WTC11 (cell line): ENCODE data around the gene ZSWIM6.

Experiments used
- GABPB1 ChIP-seq: sonication (generic); formaldehyde crosslinking; IDR thresholded peaks from 2 replicates; pipeline ENCODE4 v1.8.1; 2023; ENCODE audit warnings: mild to moderate bottlenecking, missing genetic modification reagents
- SMAD4 ChIP-seq: sonication (generic); formaldehyde crosslinking; IDR thresholded peaks from 2 replicates; pipeline ENCODE4 v1.8.0; 2022; ENCODE audit warnings: mild to moderate bottlenecking, missing genetic modification reagents
- TF ChIP-seq, protein P1 (sequence below): sonication (generic); formaldehyde crosslinking; IDR thresholded peaks from 2 replicates; pipeline ENCODE4 v1.8.0; 2023; ENCODE audit warnings: missing genetic modification reagents, mild to moderate bottlenecking, borderline replicate concordance
- TF ChIP-seq, protein P2 (sequence below): fragments of 200-600 bp; IDR thresholded peaks from 2 replicates; pipeline ENCODE4 v1.8.0; 2022; ENCODE audit warnings: antibody characterized with exemption

DNA sequence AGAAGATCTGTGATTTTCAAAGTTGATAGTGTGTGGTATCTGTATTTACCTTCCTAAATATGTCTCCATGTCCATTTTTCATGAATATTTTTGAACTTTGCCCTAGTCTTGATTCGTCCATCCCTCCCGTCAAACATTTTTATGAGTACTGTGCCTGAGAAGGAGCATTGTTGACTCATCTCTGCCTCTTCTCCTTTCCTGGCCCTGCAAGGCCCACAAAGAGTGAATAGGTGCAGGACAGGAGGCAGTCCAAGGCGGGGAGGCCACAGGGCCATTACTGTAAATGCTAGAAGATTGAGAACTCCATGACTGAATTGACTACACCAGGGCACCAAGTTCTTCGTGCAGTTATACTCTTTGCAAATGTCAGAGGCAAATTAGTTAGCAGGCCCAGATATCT is 200.9 kb downstream of the ZSWIM6 start:
- TF ChIP-seq, protein P1, sequence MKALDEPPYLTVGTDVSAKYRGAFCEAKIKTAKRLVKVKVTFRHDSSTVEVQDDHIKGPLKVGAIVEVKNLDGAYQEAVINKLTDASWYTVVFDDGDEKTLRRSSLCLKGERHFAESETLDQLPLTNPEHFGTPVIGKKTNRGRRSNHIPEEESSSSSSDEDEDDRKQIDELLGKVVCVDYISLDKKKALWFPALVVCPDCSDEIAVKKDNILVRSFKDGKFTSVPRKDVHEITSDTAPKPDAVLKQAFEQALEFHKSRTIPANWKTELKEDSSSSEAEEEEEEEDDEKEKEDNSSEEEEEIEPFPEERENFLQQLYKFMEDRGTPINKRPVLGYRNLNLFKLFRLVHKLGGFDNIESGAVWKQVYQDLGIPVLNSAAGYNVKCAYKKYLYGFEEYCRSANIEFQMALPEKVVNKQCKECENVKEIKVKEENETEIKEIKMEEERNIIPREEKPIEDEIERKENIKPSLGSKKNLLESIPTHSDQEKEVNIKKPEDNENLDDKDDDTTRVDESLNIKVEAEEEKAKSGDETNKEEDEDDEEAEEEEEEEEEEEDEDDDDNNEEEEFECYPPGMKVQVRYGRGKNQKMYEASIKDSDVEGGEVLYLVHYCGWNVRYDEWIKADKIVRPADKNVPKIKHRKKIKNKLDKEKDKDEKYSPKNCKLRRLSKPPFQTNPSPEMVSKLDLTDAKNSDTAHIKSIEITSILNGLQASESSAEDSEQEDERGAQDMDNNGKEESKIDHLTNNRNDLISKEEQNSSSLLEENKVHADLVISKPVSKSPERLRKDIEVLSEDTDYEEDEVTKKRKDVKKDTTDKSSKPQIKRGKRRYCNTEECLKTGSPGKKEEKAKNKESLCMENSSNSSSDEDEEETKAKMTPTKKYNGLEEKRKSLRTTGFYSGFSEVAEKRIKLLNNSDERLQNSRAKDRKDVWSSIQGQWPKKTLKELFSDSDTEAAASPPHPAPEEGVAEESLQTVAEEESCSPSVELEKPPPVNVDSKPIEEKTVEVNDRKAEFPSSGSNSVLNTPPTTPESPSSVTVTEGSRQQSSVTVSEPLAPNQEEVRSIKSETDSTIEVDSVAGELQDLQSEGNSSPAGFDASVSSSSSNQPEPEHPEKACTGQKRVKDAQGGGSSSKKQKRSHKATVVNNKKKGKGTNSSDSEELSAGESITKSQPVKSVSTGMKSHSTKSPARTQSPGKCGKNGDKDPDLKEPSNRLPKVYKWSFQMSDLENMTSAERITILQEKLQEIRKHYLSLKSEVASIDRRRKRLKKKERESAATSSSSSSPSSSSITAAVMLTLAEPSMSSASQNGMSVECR = no peak
- TF ChIP-seq GABPB1 (CRISPR knock-in tag) = no peak
- no peak for TF ChIP-seq SMAD4 (CRISPR knock-in tag)
- TF ChIP-seq, protein P2, sequence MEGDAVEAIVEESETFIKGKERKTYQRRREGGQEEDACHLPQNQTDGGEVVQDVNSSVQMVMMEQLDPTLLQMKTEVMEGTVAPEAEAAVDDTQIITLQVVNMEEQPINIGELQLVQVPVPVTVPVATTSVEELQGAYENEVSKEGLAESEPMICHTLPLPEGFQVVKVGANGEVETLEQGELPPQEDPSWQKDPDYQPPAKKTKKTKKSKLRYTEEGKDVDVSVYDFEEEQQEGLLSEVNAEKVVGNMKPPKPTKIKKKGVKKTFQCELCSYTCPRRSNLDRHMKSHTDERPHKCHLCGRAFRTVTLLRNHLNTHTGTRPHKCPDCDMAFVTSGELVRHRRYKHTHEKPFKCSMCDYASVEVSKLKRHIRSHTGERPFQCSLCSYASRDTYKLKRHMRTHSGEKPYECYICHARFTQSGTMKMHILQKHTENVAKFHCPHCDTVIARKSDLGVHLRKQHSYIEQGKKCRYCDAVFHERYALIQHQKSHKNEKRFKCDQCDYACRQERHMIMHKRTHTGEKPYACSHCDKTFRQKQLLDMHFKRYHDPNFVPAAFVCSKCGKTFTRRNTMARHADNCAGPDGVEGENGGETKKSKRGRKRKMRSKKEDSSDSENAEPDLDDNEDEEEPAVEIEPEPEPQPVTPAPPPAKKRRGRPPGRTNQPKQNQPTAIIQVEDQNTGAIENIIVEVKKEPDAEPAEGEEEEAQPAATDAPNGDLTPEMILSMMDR = no peak
